MM.1S (cell line): ENCODE data around the gene RHOT2.

Experiments used
- EZH2 ChIP-seq: fragments of 300-600 bp; sonication (generic); optimal IDR thresholded peaks from 2 replicates; pipeline ENCODE3; 2017; ENCODE audit warnings: low read depth, mild to moderate bottlenecking, antibody characterized with exemption, low read length, mixed read lengths
- TF ChIP-seq, protein P1 (sequence below): fragments of 300-600 bp; sonication (generic); IDR thresholded peaks from 2 replicates; pipeline ENCODE4 v1.5.1; 2016; ENCODE audit warnings: antibody characterized with exemption, low read length, mixed read lengths

DNA sequence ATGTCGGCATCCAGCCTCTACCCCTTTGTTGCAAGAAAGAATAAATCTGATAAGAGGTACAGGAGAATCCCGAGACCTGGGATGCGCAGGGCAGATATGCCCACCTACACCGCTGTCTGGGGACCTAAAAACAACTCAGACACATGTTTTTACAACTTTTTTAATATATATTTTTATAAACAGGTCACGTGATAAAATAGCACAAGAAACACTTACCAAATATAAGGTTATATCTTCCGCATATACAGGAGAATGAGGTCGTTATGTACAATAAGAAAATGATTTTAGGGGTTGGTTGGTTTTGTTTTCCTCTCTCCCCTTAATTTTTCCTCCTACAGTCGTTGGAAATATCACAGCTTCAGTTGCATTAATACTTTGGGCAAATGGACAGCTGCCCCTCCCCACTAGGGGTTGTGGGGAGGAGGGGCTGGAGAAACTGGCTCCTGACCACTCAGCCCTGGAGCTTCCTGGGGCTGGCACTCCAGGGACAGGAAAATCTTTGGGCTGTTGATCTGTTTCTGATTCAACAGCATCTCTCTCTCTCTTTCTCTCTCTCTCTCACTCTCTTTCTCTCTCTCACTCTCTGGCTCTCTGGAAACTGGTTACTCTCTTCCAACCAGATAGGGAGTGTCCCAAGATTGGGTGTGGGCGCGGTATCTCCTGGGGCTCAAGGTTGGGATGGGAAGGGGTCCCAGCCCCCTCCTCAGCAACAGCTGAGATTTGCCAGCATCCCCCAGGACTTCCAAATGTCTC lies 24.6 kb downstream of the RHOT2 start:
- TF ChIP-seq, protein P1, sequence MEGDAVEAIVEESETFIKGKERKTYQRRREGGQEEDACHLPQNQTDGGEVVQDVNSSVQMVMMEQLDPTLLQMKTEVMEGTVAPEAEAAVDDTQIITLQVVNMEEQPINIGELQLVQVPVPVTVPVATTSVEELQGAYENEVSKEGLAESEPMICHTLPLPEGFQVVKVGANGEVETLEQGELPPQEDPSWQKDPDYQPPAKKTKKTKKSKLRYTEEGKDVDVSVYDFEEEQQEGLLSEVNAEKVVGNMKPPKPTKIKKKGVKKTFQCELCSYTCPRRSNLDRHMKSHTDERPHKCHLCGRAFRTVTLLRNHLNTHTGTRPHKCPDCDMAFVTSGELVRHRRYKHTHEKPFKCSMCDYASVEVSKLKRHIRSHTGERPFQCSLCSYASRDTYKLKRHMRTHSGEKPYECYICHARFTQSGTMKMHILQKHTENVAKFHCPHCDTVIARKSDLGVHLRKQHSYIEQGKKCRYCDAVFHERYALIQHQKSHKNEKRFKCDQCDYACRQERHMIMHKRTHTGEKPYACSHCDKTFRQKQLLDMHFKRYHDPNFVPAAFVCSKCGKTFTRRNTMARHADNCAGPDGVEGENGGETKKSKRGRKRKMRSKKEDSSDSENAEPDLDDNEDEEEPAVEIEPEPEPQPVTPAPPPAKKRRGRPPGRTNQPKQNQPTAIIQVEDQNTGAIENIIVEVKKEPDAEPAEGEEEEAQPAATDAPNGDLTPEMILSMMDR, result no peak
- no peak for TF ChIP-seq EZH2
